Measurements from ENCODE around the gene EZH2.
A peak's percentile ranks its signal among the peaks of the same experiment; 100 is the strongest.

Gene EZH2

DNA sequence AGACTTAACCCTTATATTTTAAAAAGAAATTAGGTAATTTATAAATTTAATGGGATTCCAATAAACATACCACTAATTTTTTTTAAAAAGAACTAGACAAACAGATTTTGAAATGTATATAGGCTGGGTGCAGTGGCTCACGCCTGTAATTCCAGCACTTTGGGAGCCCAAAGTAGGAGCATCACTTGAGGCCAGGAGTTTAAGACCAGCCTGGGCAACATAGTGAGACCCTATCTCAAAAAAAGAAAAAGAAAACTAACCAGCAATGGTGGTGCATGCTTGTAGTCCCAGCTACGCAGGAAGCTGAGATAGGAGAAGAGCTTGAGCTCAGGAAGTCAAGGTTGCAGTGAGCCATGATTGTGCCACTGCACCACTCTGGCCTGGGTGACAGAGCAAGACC, 62.7 kb downstream of the EZH2 start:
- DNase-seq (ENCODE audit: insufficient read length) (no peak), FAIRE-seq (no peak)
- TF ChIP-seq POLR2A (IDR thresholded peaks at IDR 0.05; ENCODE audit: low read depth, low read length): no peak
- TF ChIP-seq POLR2AphosphoS5 (IDR thresholded peaks at IDR 0.05; ENCODE audit: low read depth, low read length): no peak
- no peak for TF ChIP-seq TAF1 (IDR thresholded peaks at IDR 0.05; ENCODE audit: borderline replicate concordance, low read depth, low read length)

DNA sequence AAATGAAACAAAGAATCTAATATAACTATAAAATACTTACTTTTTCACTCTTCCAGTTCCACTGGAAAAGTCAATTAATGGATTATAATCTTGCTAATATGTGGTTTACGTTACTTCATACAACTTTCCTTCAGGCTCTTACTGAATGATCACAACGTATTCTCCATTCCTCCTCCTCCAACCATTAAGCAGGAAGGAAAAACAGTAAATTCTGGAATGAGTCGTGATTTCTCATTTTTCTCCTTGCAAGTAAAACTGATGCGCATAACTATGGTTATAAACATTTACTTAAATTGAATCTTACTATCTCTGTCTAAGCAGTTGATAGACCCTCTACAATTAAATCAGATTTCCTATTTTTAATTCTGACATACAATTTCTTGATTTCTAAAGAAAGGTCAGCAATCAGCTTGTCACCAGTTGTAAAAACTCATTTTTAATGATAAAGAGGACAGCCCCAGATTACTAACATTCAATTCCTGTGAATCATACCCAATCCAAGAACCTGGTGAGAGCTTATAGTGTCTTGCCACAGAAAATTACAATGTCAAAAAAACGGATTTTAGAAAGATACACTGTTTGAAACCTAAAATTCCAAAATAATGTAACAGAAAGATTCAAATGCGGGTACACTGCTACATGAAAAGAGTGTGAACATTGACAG, 64.3 kb downstream of the EZH2 start:
- FAIRE-seq: no peak

DNA sequence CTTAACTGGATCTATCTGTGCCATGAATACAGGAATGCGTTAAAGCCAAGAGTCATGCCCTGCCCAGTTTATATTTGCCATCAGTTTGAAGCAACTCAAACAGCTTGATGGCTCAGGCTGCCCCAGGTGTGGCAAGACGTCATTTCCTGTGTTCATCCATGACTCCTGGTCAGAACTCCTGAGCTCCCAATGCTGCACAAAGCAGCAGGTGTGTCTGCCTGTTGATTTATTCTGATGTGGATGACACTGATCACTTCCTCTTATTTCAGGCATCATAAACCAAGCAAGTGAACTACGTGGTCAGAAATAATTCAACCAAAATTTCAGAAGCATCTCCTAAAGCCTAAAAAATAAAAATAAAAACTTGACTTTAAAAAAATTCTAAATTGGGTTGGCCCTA, 68.5 kb downstream of the EZH2 start:
- FAIRE-seq (no peak), DNase-seq (ENCODE audit: insufficient read length) (no peak)
- TF ChIP-seq POLR2A (IDR thresholded peaks at IDR 0.05; ENCODE audit: low read depth, low read length) (no peak), POLR2AphosphoS5 (IDR thresholded peaks at IDR 0.05; ENCODE audit: low read depth, low read length) (no peak), TAF1 (IDR thresholded peaks at IDR 0.05; ENCODE audit: borderline replicate concordance, low read depth, low read length) (no peak)

More for the DNA sequence above, 64.3 kb downstream of the EZH2 start:
- TF ChIP-seq POLR2AphosphoS5 (IDR thresholded peaks at IDR 0.05; ENCODE audit: low read depth, low read length): no peak
- no peak for TF ChIP-seq POLR2A (IDR thresholded peaks at IDR 0.05; ENCODE audit: low read depth, low read length)
- TF ChIP-seq TAF1 (IDR thresholded peaks at IDR 0.05; ENCODE audit: borderline replicate concordance, low read depth, low read length): no peak
- DNase-seq (ENCODE audit: insufficient read length): no peak

DNA sequence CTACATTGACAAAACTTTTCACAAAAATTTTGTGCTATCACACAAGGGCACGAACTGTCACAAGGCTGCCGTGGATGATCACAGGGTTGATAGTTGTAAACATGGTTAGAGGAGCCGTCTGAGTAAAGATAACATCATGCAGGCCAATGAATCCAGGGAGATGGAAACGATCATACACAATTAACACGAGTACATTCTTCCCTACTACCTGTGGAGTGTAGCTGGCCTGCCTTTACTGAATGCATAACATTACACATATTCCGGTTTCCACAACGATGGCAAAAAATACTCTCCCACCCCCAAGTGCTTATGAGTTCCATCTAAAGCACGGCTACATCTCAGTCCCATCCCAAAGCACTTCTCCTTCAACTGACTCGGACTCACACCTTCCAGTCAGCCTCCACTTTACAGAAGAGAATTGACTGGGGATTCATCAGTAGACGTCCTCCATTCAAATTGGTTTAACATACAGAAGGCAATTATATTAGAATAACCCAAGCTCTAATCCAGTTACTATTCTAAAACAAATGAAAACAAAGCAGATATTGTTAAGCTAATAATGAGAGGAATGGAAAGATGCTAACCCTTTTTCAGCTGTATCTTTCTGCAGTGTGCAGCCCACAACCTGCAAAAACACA, 69.0 kb downstream of the EZH2 start:
- FAIRE-seq: peak; percentile 81
- TF ChIP-seq TAF1 (IDR thresholded peaks at IDR 0.05; ENCODE audit: borderline replicate concordance, low read depth, low read length) (no peak), POLR2AphosphoS5 (IDR thresholded peaks at IDR 0.05; ENCODE audit: low read depth, low read length) (no peak), POLR2A (IDR thresholded peaks at IDR 0.05; ENCODE audit: low read depth, low read length) (no peak)

DNA sequence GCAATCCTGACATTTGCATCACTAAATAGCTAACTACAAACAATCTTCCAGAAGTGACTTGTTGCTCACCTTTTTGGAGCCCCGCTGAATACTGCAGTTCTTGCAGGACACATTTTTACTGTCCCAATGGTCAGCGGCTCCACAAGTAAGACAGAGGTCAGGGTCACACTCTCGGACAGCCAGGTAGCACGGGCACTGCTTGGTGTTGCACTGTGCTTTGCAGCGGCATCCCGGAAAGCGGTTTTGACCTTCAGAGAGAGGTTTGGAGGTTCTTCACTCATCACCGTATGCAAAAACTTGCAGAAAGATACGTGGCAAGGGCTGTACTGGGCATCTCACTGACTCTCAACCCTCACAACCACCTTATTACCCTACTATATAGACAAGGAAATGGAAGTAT, 70.2 kb downstream of the EZH2 start:
- FAIRE-seq (no peak), DNase-seq (ENCODE audit: insufficient read length) (no peak)
- TF ChIP-seq TAF1 (IDR thresholded peaks at IDR 0.05; ENCODE audit: borderline replicate concordance, low read depth, low read length) (no peak), POLR2AphosphoS5 (IDR thresholded peaks at IDR 0.05; ENCODE audit: low read depth, low read length) (no peak), POLR2A (IDR thresholded peaks at IDR 0.05; ENCODE audit: low read depth, low read length) (no peak)

More for the DNA sequence above, 69.0 kb downstream of the EZH2 start:
- DNase-seq (ENCODE audit: insufficient read length): no peak

DNA sequence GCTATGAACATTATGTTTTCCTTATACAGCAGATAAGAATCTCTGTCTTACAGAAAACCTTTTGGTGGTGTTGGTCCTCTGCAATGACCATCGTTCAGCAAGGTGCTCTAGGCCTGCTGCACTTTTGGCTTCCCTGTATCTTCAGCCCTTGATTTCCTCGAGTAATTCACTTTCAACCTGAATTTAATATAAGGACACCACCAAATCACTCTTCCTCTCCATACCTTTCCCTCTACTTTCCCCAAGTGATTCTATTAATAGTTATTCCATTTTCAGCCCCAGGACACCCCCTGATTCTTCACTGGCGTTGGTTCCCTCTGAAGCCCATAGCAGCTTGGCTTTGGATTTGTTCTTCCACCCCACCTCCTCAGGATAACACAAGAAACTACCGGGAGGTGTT, 72.2 kb downstream of the EZH2 start:
- TF ChIP-seq TAF1 (IDR thresholded peaks at IDR 0.05; ENCODE audit: borderline replicate concordance, low read depth, low read length): no peak
- no peak for TF ChIP-seq POLR2AphosphoS5 (IDR thresholded peaks at IDR 0.05; ENCODE audit: low read depth, low read length)
- no peak for TF ChIP-seq POLR2A (IDR thresholded peaks at IDR 0.05; ENCODE audit: low read depth, low read length)
- peak; percentile 21 for FAIRE-seq
- DNase-seq (ENCODE audit: insufficient read length): no peak

DNA sequence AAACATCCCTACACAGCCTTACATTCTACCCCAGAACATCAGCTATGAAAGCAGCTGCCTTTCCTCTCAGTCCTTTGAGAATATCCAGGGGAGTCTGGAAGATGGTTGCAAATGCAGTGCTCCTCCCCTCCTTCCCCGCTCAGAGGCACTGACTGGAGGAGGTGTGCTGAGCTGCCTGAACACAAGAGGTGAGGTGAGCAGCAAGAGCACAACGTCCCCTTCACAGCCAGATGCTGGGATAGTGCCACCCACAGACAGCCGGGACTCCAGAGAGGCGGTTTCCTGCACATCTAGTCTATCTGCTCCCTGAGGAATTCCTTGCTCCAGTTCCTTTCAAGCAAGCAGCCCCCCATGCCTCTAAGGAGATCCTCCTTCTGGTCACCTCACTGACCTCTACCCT, 74.2 kb downstream of the EZH2 start:
- TF ChIP-seq TAF1 (IDR thresholded peaks at IDR 0.05; ENCODE audit: borderline replicate concordance, low read depth, low read length) (no peak), POLR2A (IDR thresholded peaks at IDR 0.05; ENCODE audit: low read depth, low read length) (no peak), POLR2AphosphoS5 (IDR thresholded peaks at IDR 0.05; ENCODE audit: low read depth, low read length) (no peak)
- DNase-seq (ENCODE audit: insufficient read length) (no peak), FAIRE-seq (no peak)

DNA sequence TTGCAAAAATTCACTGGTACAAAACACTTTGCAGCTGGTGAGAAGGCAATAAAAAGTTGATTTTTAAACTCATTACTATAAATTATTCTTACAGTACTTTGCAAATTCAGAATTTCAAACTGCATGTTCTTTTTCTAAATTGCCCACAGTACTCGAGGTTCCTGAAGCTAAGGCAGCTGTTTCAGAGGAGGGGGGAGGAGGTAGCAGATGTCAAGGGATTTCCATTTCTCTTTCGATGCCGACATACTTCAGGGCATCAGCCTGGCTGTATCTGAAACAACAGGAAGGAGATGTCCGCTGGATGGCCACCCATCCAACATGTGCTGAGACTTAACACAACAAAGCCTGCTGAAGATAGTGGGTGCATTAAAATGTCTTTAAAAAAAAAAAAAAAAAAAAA, 76.7 kb downstream of the EZH2 start:
- no peak for TF ChIP-seq POLR2AphosphoS5 (IDR thresholded peaks at IDR 0.05; ENCODE audit: low read depth, low read length)
- TF ChIP-seq TAF1 (IDR thresholded peaks at IDR 0.05; ENCODE audit: borderline replicate concordance, low read depth, low read length): no peak
- TF ChIP-seq POLR2A (IDR thresholded peaks at IDR 0.05; ENCODE audit: low read depth, low read length): no peak
- no peak for FAIRE-seq
- no peak for DNase-seq (ENCODE audit: insufficient read length)

DNA sequence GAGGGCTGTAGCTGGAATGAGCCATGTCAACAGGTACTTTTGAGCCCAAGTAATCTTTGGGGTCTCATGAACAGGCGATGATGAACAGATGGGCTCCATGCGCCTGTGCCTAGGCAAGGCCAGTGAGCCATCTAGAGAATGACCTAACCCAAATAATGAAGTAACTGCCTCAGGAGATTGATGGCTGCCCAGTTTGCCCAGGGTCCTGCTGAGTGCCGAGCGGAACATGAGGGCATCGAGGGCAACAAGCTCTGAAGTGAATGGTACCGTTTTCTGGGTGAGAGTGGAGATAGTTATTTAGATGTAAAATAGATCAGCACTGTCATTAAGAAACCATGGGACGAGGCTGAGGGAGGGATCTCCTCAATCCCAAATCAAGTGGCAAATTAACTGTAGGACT, 77.9 kb downstream of the EZH2 start:
- DNase-seq (ENCODE audit: insufficient read length) (no peak), FAIRE-seq (no peak)
- TF ChIP-seq POLR2AphosphoS5 (IDR thresholded peaks at IDR 0.05; ENCODE audit: low read depth, low read length) (no peak; the same call in 1 of the 2 replicates), POLR2A (IDR thresholded peaks at IDR 0.05; ENCODE audit: low read depth, low read length) (no peak), TAF1 (IDR thresholded peaks at IDR 0.05; ENCODE audit: borderline replicate concordance, low read depth, low read length) (no peak)

DNA sequence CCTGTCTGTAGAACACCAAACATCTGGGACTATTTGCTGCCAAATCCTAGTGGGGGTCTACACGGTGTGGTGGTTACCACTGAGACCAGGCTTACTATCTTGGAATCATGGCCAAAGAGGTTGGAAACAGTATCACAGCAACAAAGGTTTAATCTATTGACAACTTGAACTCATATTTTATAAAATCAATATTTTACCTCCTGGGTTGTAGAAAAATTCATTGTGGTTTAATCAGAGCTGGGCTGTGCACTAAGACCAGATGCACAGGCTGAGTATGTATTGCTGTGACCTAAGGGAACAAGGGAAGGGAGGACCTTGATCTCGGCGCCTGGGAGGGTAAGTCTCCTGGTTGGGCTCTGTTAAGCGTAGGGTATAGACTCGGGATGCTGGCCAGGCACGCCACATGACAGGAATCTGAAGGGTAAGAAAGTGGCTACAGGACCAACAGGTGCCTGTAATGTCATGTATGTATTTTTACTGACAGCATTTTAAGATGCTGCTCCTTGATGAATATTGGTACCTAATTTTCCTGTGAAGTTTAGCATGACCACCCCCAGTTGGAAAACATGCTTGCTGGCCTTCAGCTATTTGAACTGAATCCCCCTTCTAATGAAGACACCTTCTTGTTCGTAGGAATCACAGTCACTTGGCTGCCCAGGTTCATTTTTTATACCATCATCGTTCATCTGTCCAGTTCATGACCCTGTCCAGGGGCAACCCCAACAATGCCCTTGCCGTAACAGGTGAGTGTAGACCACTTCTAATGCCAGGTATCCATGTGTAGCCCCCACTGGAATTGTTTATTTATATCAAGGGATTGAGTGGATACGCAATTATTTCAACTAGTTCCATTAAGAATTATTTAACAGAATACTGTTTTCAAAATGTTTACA, 79.5 kb downstream of the EZH2 start:
- DNase-seq (ENCODE audit: insufficient read length): no peak
- peak; percentile 31; the same call in 1 of the 2 replicates for TF ChIP-seq POLR2AphosphoS5 (IDR thresholded peaks at IDR 0.05; ENCODE audit: low read depth, low read length)
- TF ChIP-seq POLR2A (IDR thresholded peaks at IDR 0.05; ENCODE audit: low read depth, low read length): no peak; the same call in 1 of the 2 replicates
- FAIRE-seq: no peak

DNA sequence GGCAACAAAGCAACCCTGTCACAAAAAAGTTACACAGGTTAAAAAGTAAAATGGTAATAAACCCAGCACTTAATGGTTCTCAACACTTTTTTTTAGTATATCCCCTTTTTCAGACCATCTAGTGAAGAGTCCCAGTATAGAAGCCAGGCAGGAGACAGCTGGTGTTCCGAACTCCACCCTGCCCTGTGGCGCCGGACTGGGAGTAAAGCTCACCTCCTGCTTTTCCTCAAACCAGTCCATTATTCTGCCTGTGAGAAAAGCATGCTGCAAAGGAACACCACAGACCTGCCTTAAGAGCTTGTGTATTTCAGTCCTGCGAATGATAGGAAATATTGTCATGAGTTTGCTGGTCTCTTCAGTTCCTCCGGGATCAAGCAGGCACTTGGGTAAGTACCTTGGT, 81.0 kb downstream of the EZH2 start:
- no peak for FAIRE-seq
- TF ChIP-seq POLR2AphosphoS5 (IDR thresholded peaks at IDR 0.05; ENCODE audit: low read depth, low read length) (no peak), TAF1 (IDR thresholded peaks at IDR 0.05; ENCODE audit: borderline replicate concordance, low read depth, low read length) (no peak), POLR2A (IDR thresholded peaks at IDR 0.05; ENCODE audit: low read depth, low read length) (no peak)
- no peak for DNase-seq (ENCODE audit: insufficient read length)

Data from GM12892 (cell line).